Glomerular visceral epithelial cell (primary cell): ENCODE measurements around the gene PHF1.

Source experiments
- DNase-seq: peaks from one replicate; pipeline ENCODE4 v3.0.0-alpha.2; 2016; ENCODE audit errors: extremely low spot score

The PHF1 gene

GRCh38 chr6:33454009-33454946 lies 43.5 kb downstream of the PHF1 start, which contains the start of gene ZBTB9:
Gene ZBTB9, plus strand, starts transcription at chr6:33454576. Its CDS starts 525 bp downstream, at chr6:33455101.
- DNase-seq = peak; percentile 96

GRCh38 chr6:33455051-33455450 lies 44.2 kb downstream of the PHF1 start:
- no peak for DNase-seq

DNA sequence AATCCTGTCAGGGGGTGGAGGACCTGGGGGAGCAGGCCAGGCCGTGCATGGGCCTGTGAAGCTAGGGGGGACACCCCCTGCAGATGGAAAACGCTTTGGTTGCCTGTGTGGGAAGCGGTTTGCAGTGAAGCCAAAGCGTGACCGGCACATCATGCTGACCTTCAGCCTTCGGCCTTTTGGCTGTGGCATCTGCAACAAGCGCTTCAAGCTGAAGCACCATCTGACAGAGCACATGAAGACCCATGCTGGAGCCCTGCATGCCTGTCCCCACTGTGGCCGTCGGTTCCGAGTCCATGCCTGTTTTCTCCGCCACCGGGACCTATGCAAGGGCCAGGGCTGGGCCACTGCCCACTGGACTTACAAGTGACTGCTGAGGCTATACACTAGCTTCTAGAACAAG lies 45.3 kb downstream of the PHF1 start:
- DNase-seq = no peak

- DNase-seq = no peak
Observed at GRCh38 chr6:33458676-33459075, 47.9 kb downstream of the PHF1 start.

- no peak for DNase-seq
Observed at GRCh38 chr6:33459226-33459625, 48.4 kb downstream of the PHF1 start.
